Right lobe of liver (tissue), 6 donors: ENCODE measurements around the gene SUPT5H. TPM values are rescaled to one million over a fixed set of nuclear protein-coding genes. Genes with fewer than 3 reads are reported as not detected.
A peak's percentile ranks its signal among the peaks of the same experiment; 100 is the strongest.

Experiments used
- ATAC-seq, 4 donors: fragments of 200-7000 bp; cut with Tn5 transposase; one replicate each; pipeline ENCODE4 v1.9.1; 2020; ENCODE audit warnings: mild to moderate bottlenecking in 4 of 4, moderate library complexity in 4 of 4
- DNase-seq, 3 donors: peaks; one replicate each; pipeline ENCODE4 v3.0.0-alpha.2; 2020
- H3K27ac ChIP-seq, 3 donors: fragments of 200-600 bp; one replicate each; pipeline ENCODE4 v1.8.0; 2022
- H3K27me3 ChIP-seq, 2 donors: fragments of 200-600 bp; one replicate each; pipeline ENCODE4 v1.8.0; 2022
- H3K36me3 ChIP-seq, 4 donors: fragments of 200-600 bp; sonication (generic) in 1 of 4; one replicate each; pipeline versions ENCODE4 v1.5.1 to v1.8.0; 2017 to 2022; ENCODE audit warnings: control low read depth in 1 of 4
- H3K4me1 ChIP-seq, 4 donors: fragments of 200-600 bp; sonication (generic) in 1 of 4; one replicate each; pipeline versions ENCODE4 v1.5.1 to v1.8.0; 2017 to 2022; ENCODE audit warnings: control low read depth in 1 of 4
- H3K4me3 ChIP-seq, 3 donors: fragments of 200-600 bp; one replicate each; pipeline ENCODE4 v1.8.0; 2022
- H3K9me3 ChIP-seq, 4 donors: fragments of 200-600 bp; sonication (generic) in 1 of 4; one replicate each; pipeline versions ENCODE4 v1.5.1 to v1.8.0; 2017 to 2022; ENCODE audit warnings: control low read depth in 1 of 4
- POLR2A ChIP-seq: fragments of 450-650 bp; IDR thresholded peaks from one replicate; pipeline ENCODE4 v1.6.1; 2017; ENCODE audit warnings: antibody characterized with exemption, mild to moderate bottlenecking
- WGBS: methylation state at CpG from one replicate; pipeline ENCODE4 v1.1.6; 2018; ENCODE audit warnings: low coverage, low lambda C conversion rate; ENCODE audit not compliant: insufficient coverage; ENCODE audit errors: missing lambda C conversion rate; 5-methylcytosine and 5-hydroxymethylcytosine counted together
- intact Hi-C, 2 donors: fragments of 100-400 bp; cut with DNase I; formaldehyde crosslinking; loops; one replicate each; pipeline versions ENCODE4 v1.11.2 to v1.14.1; 2022
- total RNA-seq, 6 experiments: library from RNA; depleted of rRNA in 2 of 6; stranded (reverse); fragments of >200 nt in 2 of 6; fragmentation: NEBNext Ultra II Directional in 3 of 6; extraction: Animal tissue kit (Norgen Biotek cat#: 25700) in 3 of 6; gene quantifications; one replicate each; pipeline versions ENCODE4 v1.1.0 to v1.2.4, GENCODE V29; 2016 to 2023
- TF ChIP-seq, protein P1 (sequence below), 4 donors: fragments of 200-600 bp in 3 of 4; fragments of 450-650 bp in 1 of 4; IDR thresholded peaks; one replicate each; pipeline versions ENCODE4 v1.5.1 to v1.8.0; 2016 to 2022; ENCODE audit warnings: antibody characterized with exemption in 4 of 4, mild to moderate bottlenecking in 2 of 4
- donor health status: DM: no; HTN: yes; CAD: no.
- donor health status: DM: no; HTN: no; CAD: no.
- donor health status: DM: no; HTN: no; CAD: no.
- donor health status: DM: no; HTN: yes; CAD: no.
- donor health status: DM: no; HTN: yes; CAD: no.

SUPT5H gene
- total RNA-seq, 6 experiments from 2014 or later, result 42.3 to 60.8 (median 54.7) TPM

DNA sequence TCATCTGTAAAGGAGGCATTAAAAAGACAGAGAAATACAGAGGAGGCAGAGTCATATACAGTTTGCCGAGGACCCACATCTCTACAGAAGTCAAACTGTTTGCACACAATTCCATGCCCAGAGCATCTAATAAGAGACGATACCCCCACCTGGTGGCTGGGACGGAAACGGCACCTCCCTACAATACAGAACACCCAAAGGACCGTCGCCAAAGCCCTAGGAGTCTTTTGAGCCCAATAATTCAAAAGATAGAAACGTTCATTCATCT, 33.6 kb upstream of the SUPT5H start:
- peak; percentile 37 to 61 (median 52) for ATAC-seq
- no peaks in the 10 kb centered on the region for H3K27me3 ChIP-seq
- no peaks in the 10 kb centered on the region for H3K9me3 ChIP-seq
- peak overlapping the region; percentile 93 to 100 (median 99) for H3K27ac ChIP-seq
- intact Hi-C loops, result no loop called here
- peaks cover 0 to 12% (median 2%) of the 10 kb centered on the region in 4 donors for H3K4me1 ChIP-seq
- peak; percentile 87 to 91 (median 88) for DNase-seq
- no peak for TF ChIP-seq POLR2A
- TF ChIP-seq, protein P1, sequence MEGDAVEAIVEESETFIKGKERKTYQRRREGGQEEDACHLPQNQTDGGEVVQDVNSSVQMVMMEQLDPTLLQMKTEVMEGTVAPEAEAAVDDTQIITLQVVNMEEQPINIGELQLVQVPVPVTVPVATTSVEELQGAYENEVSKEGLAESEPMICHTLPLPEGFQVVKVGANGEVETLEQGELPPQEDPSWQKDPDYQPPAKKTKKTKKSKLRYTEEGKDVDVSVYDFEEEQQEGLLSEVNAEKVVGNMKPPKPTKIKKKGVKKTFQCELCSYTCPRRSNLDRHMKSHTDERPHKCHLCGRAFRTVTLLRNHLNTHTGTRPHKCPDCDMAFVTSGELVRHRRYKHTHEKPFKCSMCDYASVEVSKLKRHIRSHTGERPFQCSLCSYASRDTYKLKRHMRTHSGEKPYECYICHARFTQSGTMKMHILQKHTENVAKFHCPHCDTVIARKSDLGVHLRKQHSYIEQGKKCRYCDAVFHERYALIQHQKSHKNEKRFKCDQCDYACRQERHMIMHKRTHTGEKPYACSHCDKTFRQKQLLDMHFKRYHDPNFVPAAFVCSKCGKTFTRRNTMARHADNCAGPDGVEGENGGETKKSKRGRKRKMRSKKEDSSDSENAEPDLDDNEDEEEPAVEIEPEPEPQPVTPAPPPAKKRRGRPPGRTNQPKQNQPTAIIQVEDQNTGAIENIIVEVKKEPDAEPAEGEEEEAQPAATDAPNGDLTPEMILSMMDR (IDR thresholded peaks at IDR 0.05), result peak; percentile 94 to 98 (median 96)
- peak overlapping the region in 2 of 3 donors; percentile 81 to 99 for H3K4me3 ChIP-seq
- peaks cover 0 to 11% (median 7%) of the 10 kb centered on the region in 4 donors for H3K36me3 ChIP-seq
- 0% methylated on average over 7 of the region's 7 CpGs for WGBS

DNA sequence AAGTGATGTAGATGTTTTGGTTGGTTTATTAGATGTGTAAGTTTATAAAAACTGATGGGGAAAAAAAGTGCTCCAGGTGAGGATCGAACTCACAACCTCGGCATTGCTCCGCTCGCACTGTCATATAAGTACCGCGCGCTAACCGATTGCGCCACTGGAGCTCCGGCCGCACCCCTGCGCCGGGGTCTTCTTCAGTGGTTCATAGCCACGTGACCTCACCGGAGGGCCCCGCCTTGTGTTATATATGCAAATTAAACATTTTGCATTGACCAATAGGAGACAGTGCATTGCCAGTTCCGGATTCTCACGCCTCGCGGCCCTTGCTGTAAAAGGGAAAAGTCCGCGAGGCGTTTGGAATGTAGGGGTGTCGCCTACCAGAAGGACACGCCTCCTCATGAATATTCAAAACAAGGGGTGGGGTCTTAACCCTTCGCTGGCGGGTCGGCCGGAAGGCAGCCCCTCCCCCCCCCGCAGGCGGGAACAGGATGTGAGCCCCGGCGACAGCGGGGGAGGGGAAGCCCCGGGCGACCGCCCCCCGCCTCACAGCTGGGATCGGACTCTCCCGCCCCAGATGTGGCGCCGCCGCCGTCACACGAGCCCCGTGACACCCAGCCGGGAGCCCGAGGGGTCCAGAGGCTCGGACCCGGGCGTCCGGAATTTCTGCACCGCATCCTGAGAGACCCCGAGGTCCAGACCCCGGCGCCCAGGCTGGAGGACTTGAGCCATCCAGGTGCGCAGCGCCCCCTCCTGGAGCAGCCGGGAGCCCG, 33.1 kb upstream of the SUPT5H start, which contains the start of gene PLEKHG2:
TSS of gene PLEKHG2 (plus strand) at position 570 of the 767 bp plus-strand sequence. CDS start 1,418 bp downstream, outside the sequence.
- H3K27me3 ChIP-seq, result no peaks in the 10 kb centered on the region
- peak within 1 kb of the TSS; percentile 59 to 99 (median 81) for H3K4me3 ChIP-seq
- peak; percentile 86 for TF ChIP-seq POLR2A
- TF ChIP-seq, protein P1 (IDR thresholded peaks at IDR 0.05), result peak; percentile 82 to 87 (median 85)
- peak within 1 kb of the TSS; percentile 93 to 100 (median 99) for H3K27ac ChIP-seq
- peaks cover 0 to 11% (median 7%) of the 10 kb centered on the region in 4 donors for H3K36me3 ChIP-seq
- ATAC-seq, result peak; percentile 46 to 66 (median 57)
- WGBS, result 0% methylated on average over 14 of the region's 60 CpGs
- no peaks in the 10 kb centered on the region for H3K9me3 ChIP-seq
- intact Hi-C loops, result no loop called here
- peaks cover 0 to 12% (median 2%) of the 10 kb centered on the region in 4 donors for H3K4me1 ChIP-seq
- DNase-seq, result peak; percentile 95 to 96 (median 96)

DNA sequence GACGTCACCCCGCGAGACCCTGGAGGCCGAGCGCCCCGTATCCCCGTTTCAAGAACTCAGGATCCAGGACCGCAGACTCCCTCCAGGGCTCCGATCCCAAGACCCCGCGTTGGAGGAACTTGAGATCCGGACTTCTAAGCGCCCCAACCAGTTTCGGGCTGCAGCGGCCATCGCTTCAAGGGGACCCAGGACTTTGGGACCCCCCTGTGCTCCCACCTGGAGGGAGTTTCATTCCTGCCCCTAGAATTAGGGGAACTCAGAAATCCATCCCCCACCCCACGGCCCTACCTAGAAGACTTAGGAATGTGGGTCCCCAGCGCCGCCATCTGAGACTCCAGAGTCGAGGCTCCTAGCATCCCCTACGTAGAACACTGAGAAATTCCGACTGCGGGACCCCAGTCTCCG, 32.5 kb upstream of the SUPT5H start:
- peak overlapping the region; percentile 65 to 86 (median 73) for H3K27ac ChIP-seq
- no peaks in the 10 kb centered on the region for H3K9me3 ChIP-seq
- ATAC-seq (no peak), DNase-seq (no peak)
- H3K27me3 ChIP-seq, result no peaks in the 10 kb centered on the region
- peak overlapping the region; percentile 59 to 99 (median 81) for H3K4me3 ChIP-seq
- 0% methylated on average over 3 of the region's 24 CpGs for WGBS
- peaks cover 0 to 12% (median 2%) of the 10 kb centered on the region in 4 donors for H3K4me1 ChIP-seq
- no peak for TF ChIP-seq POLR2A
- TF ChIP-seq, protein P1 (IDR thresholded peaks at IDR 0.05), result no peak
- intact Hi-C loops, result no loop called here
- peaks cover 0 to 10% (median 7%) of the 10 kb centered on the region in 4 donors for H3K36me3 ChIP-seq

DNA sequence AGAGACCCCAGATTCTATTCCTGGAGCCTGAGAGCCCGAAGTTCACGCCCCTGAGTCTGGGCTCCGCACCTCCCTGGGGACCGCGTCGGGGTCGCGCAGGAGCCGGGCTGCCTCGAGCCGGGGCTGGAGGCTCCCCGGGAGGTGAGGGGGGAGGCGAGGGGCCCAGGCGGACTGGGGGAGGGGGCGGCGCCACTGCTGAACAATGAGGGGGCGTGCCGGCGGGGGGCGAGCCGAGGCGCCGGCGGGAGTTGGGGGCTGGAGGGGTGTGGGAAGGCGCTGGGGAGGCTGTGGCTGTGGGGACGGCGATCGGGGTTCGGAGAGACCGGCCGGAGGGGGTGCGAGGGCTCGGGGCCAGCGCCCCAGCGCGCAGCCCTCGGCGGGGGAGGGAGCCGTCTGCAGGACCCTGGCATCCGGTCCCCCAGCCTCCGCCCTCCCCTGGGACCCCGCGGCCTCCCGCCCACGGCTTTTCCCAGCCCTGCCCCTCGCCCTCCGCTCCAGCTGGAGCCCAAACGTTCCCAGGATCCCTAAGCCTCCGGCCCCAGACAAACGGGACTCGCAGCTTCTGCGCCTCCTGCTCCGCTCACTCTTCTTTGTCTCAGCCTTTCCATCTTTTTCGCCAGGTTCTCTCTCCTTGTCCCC, 32.0 kb upstream of the SUPT5H start:
- Histone ChIP-seq H3K27me3 (no peaks in the 10 kb centered on the region), H3K36me3 (peaks cover 0 to 5% (median 2%) of the 10 kb centered on the region in 4 donors), H3K4me1 (peaks cover 0 to 12% (median 2%) of the 10 kb centered on the region in 4 donors), H3K4me3 (peak overlapping the region; percentile 59 to 99 (median 81)), H3K27ac (peak overlapping the region; percentile 65 to 86 (median 73)), H3K9me3 (no peaks in the 10 kb centered on the region)
- DNase-seq (peak; percentile 61 to 72 (median 71)), ATAC-seq (no peak)
- 56% methylated on average over 1 of the region's 54 CpGs for WGBS
- intact Hi-C loops, result no loop called here
- TF ChIP-seq, protein P1 (IDR thresholded peaks at IDR 0.05), result no peak
- TF ChIP-seq POLR2A, result no peak
